Measurements from ENCODE around the gene FHIT. TPM values are rescaled to one million over a fixed set of nuclear protein-coding genes. Genes with fewer than 3 reads are reported as not detected.

FHIT gene
- total RNA-seq, 2 donors from 2014 or later: 10.4 to 15.8 TPM

DNA sequence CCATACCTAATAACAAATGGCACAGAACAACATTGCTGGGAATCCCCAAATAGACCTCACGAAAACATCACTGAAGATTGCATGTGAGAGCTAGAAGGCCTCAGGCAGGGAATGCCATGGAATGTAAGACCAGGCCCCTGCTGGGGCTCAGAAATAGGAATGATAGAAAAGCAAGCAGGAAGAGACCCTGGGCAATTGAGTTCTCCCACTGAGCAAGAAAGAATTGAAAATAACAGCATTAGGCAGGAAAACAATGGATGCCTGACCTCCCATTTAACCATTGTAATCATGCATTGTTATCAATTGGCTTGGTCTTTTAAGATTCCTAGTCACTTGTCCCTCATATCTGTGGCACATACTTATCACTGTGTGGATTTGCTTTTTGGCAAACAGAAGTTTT, 581.6 kb downstream of the FHIT start:
- TF ChIP-seq, protein P1, sequence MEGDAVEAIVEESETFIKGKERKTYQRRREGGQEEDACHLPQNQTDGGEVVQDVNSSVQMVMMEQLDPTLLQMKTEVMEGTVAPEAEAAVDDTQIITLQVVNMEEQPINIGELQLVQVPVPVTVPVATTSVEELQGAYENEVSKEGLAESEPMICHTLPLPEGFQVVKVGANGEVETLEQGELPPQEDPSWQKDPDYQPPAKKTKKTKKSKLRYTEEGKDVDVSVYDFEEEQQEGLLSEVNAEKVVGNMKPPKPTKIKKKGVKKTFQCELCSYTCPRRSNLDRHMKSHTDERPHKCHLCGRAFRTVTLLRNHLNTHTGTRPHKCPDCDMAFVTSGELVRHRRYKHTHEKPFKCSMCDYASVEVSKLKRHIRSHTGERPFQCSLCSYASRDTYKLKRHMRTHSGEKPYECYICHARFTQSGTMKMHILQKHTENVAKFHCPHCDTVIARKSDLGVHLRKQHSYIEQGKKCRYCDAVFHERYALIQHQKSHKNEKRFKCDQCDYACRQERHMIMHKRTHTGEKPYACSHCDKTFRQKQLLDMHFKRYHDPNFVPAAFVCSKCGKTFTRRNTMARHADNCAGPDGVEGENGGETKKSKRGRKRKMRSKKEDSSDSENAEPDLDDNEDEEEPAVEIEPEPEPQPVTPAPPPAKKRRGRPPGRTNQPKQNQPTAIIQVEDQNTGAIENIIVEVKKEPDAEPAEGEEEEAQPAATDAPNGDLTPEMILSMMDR (IDR thresholded peaks at IDR 0.05): no peak
- no peak for TF ChIP-seq POLR2A (IDR thresholded peaks at IDR 0.05)

GRCh38 chr3:60660026-60660425, 591.2 kb downstream of the FHIT start:
- intact Hi-C loops (cut with DNase I): no loop called here
- Histone ChIP-seq H3K9me3 (peaks cover 0 to 5% (median 0%) of the 10 kb centered on the region in 3 donors), H3K4me3 (no peak overlapping the region), H3K27ac (no peak overlapping the region), H3K27me3 (no peaks in the 10 kb centered on the region), H3K36me3 (replicated peaks in 1 of 2; ENCODE audit: insufficient read depth in 1 of 2, low read depth in 2 of 2) (no peaks in the 10 kb centered on the region), H3K4me1 (no peaks in the 10 kb centered on the region)
- TF ChIP-seq POLR2A (IDR thresholded peaks at IDR 0.05): no peak
- TF ChIP-seq, protein P1 (IDR thresholded peaks at IDR 0.05): no peak
- no peak for ATAC-seq
- no peak for DNase-seq
- WGBS, 2 donors: 86 to 99% methylated on average over 2 of the region's 2 CpGs

More for the DNA sequence above, 581.6 kb downstream of the FHIT start:
- WGBS, 2 donors: 83 to 93% methylated on average over 1 of the region's 1 CpG
- no peaks in the 10 kb centered on the region for H3K9me3 ChIP-seq
- no peaks in the 10 kb centered on the region for H3K27me3 ChIP-seq
- no peaks in the 10 kb centered on the region for H3K4me1 ChIP-seq
- no peaks in the 10 kb centered on the region for H3K36me3 ChIP-seq (replicated peaks in 1 of 2; ENCODE audit: insufficient read depth in 1 of 2, low read depth in 2 of 2)
- intact Hi-C loops (cut with DNase I): no loop called here
- no peak overlapping the region for H3K4me3 ChIP-seq
- DNase-seq: no peak
- no peak overlapping the region for H3K27ac ChIP-seq
- no peak for ATAC-seq

- ATAC-seq (no peak), DNase-seq (no peak)
- Histone ChIP-seq H3K27ac (no peak overlapping the region), H3K4me3 (no peak overlapping the region), H3K4me1 (no peaks in the 10 kb centered on the region), H3K27me3 (no peaks in the 10 kb centered on the region), H3K36me3 (replicated peaks in 1 of 2; ENCODE audit: insufficient read depth in 1 of 2, low read depth in 2 of 2) (no peaks in the 10 kb centered on the region), H3K9me3 (peaks cover 0 to 5% (median 0%) of the 10 kb centered on the region in 3 donors)
- 93 to 100% methylated on average over 1 of the region's 1 CpG for WGBS, 2 donors
- no peak for TF ChIP-seq POLR2A (IDR thresholded peaks at IDR 0.05)
- TF ChIP-seq, protein P1 (IDR thresholded peaks at IDR 0.05): no peak
- intact Hi-C loops (cut with DNase I): no loop called here
Observed at GRCh38 chr3:60659098-60659497, 592.2 kb downstream of the FHIT start.

DNA sequence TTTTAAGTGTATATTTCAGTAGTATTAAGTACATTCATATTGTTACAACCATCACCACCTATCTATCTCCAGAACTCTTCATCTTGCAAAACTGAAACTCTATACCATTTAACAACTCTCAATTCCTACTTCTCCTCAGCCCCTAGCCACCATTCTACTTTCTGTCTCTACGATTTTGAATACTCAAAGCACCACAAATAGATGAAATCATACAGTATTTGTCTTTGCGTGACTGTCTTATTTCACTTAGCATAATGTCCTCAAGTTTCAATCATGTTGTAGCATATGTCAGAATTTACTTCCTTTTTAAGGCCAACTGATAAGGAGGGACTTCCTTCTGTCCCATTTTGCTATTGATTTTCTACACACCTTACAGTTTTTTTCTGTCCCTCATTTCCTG, 593.3 kb downstream of the FHIT start:
- H3K4me3 ChIP-seq: no peak overlapping the region
- no peak overlapping the region for H3K27ac ChIP-seq
- no peaks in the 10 kb centered on the region for H3K4me1 ChIP-seq
- ATAC-seq (no peak), DNase-seq (no peak)
- TF ChIP-seq, protein P1 (IDR thresholded peaks at IDR 0.05): no peak
- no peak for TF ChIP-seq POLR2A (IDR thresholded peaks at IDR 0.05)
- 81 to 90% methylated on average over 2 of the region's 2 CpGs for WGBS, 2 donors
- intact Hi-C loops (cut with DNase I): no loop called here
- H3K36me3 ChIP-seq (replicated peaks in 1 of 2; ENCODE audit: insufficient read depth in 1 of 2, low read depth in 2 of 2): no peaks in the 10 kb centered on the region
- H3K9me3 ChIP-seq: peaks cover 0 to 5% (median 0%) of the 10 kb centered on the region in 3 donors
- no peaks in the 10 kb centered on the region for H3K27me3 ChIP-seq

DNA sequence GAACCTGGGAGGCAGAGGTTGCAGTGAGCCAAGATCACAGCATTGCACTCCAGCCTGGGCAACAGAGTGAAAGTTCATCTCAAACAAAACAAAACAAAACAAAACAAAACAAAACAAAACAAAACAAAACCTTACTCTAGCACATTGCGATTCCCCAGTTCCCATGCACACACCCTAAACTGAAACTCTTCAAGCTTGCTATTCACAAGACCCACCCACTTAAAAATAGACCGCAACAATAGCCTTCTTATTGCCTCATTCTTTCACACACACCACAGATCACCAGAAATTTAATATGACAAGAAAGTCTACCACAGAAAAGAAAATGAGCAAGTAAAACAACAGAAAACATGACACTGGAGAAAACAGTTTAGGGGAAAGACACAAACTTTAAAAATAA, 598.4 kb downstream of the FHIT start:
- no peak for DNase-seq
- no peaks in the 10 kb centered on the region for H3K36me3 ChIP-seq (replicated peaks in 1 of 2; ENCODE audit: insufficient read depth in 1 of 2, low read depth in 2 of 2)
- no peaks in the 10 kb centered on the region for H3K9me3 ChIP-seq
- H3K27ac ChIP-seq: no peak overlapping the region
- H3K4me1 ChIP-seq: no peaks in the 10 kb centered on the region
- H3K4me3 ChIP-seq: no peak overlapping the region
- H3K27me3 ChIP-seq: no peaks in the 10 kb centered on the region
- WGBS, 2 donors: 88 to 94% methylated on average over 2 of the region's 2 CpGs
- TF ChIP-seq, protein P1 (IDR thresholded peaks at IDR 0.05): no peak
- no peak for TF ChIP-seq POLR2A (IDR thresholded peaks at IDR 0.05)
- intact Hi-C loops (cut with DNase I): no loop called here
- ATAC-seq: no peak
